Osteoblast (primary cell): ENCODE results near the gene MAPKAP1. TPM values are rescaled to one million over a fixed set of nuclear protein-coding genes. Genes with fewer than 3 reads are reported as not detected.

Experiments used
- DNase-seq: peaks from one replicate; pipeline ENCODE4 v3.0.0; 2011; ENCODE audit warnings: low spot score, mixed read lengths; ENCODE audit not compliant: insufficient read length; ENCODE audit errors: missing footprints
- H2AFZ ChIP-seq: 2 replicates; pipeline ENCODE4 v1.6.0; 2011; ENCODE audit warnings: mild to moderate bottlenecking, low read length
- H3K27ac ChIP-seq: 2 replicates; pipeline ENCODE4 v1.5.1; 2011; ENCODE audit warnings: mild to moderate bottlenecking, low read depth, low read length, moderate library complexity
- H3K27me3 ChIP-seq: 2 replicates; pipeline ENCODE4 v1.6.0; 2012; ENCODE audit warnings: mild to moderate bottlenecking, control low read depth, inconsistent platforms, low read length, moderate library complexity; ENCODE audit not compliant: insufficient read depth
- H3K36me3 ChIP-seq: 2 replicates; pipeline ENCODE4 v1.5.1; 2011; ENCODE audit warnings: mild to moderate bottlenecking, low read length, control low read depth, moderate library complexity; ENCODE audit not compliant: insufficient read depth
- H3K4me1 ChIP-seq: 2 replicates; pipeline ENCODE4 v1.5.1; 2011; ENCODE audit warnings: mild to moderate bottlenecking, low read length, control low read depth, moderate library complexity; ENCODE audit not compliant: insufficient read depth
- H3K4me2 ChIP-seq: 2 replicates; pipeline ENCODE4 v1.6.0; 2011; ENCODE audit warnings: mild to moderate bottlenecking, low read length; ENCODE audit not compliant: insufficient read depth
- H3K4me3 ChIP-seq: fragments of 200-600 bp; sonication (generic); 3 replicates; pipeline ENCODE4 v1.5.1; 2012; ENCODE audit warnings: mild to moderate bottlenecking, low read length, inconsistent platforms; ENCODE audit not compliant: insufficient read depth
- H3K79me2 ChIP-seq: 2 replicates; pipeline ENCODE4 v1.6.0; 2012; ENCODE audit warnings: mild to moderate bottlenecking, low read length, control low read depth, inconsistent platforms; ENCODE audit not compliant: insufficient read depth
- H3K9me3 ChIP-seq: 2 replicates; pipeline ENCODE4 v1.5.1; 2011; ENCODE audit warnings: low read depth, low read length, control low read depth
- H4K20me1 ChIP-seq: 2 replicates; pipeline ENCODE4 v1.6.0; 2012; ENCODE audit warnings: mild to moderate bottlenecking, low read length, control low read depth; ENCODE audit not compliant: insufficient read depth
- total RNA-seq: library from RNA; depleted of rRNA; stranded (reverse); fragments of >200 nt; gene quantifications from 2 replicates; pipeline ENCODE4 v1.2.3, GENCODE V29; 2012
- TF ChIP-seq, protein P1 (sequence below): IDR thresholded peaks from 2 replicates; pipeline ENCODE4 v1.5.1; 2011; ENCODE audit warnings: mild to moderate bottlenecking, low read depth, low read length, moderate library complexity; ENCODE audit errors: extremely low read depth

The MAPKAP1 gene
- total RNA-seq, 1 donor: 72.4 TPM

DNA sequence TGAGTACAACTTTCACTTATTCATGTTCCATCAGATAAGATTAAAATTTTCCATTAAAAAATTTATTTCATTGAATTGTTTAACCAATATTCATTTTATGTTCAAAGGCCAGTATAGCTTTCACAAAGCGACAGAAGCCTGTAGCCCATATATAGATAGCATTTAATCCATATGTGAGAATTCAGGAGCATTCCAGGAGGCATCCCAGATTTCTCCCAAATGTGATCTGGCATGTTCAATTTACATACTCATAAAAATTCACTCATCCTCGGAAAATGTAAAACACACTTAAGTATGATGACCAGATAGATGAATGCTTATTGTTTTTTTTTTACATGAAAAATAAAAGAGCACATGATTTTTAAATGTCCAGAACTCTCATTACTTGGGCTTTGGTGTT, 141.9 kb downstream of the MAPKAP1 start:
- peaks cover 52% of the 10 kb centered on the region for H3K79me2 ChIP-seq
- H4K20me1 ChIP-seq: peaks cover 6% of the 10 kb centered on the region
- TF ChIP-seq, protein P1, sequence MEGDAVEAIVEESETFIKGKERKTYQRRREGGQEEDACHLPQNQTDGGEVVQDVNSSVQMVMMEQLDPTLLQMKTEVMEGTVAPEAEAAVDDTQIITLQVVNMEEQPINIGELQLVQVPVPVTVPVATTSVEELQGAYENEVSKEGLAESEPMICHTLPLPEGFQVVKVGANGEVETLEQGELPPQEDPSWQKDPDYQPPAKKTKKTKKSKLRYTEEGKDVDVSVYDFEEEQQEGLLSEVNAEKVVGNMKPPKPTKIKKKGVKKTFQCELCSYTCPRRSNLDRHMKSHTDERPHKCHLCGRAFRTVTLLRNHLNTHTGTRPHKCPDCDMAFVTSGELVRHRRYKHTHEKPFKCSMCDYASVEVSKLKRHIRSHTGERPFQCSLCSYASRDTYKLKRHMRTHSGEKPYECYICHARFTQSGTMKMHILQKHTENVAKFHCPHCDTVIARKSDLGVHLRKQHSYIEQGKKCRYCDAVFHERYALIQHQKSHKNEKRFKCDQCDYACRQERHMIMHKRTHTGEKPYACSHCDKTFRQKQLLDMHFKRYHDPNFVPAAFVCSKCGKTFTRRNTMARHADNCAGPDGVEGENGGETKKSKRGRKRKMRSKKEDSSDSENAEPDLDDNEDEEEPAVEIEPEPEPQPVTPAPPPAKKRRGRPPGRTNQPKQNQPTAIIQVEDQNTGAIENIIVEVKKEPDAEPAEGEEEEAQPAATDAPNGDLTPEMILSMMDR: no peak

DNA sequence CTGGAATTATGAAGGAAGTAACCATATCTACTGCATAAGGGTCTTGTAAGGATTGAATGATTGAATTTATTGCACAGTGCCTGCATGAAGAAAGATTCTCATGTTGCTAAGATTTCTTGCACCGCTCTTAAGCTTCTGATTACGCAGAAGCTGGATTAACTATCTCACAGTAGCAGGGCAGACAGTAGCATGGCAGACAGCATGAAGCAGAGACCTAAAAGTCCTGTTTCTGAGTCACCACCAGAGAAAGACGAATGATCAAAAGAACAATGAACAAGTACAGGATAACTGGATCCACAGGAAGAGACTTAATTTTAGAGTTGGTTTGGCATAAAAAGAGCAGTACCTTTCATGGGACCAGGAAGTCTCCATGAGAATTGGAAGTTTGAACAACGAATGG, 142.4 kb downstream of the MAPKAP1 start:
- peaks cover 8% of the 10 kb centered on the region for H3K4me1 ChIP-seq
- H3K4me3 ChIP-seq: no peak overlapping the region
- H3K27ac ChIP-seq: no peak overlapping the region
- no peak overlapping the region for H2AFZ ChIP-seq
- no peaks in the 10 kb centered on the region for H3K9me3 ChIP-seq
- H3K79me2 ChIP-seq: peaks cover 56% of the 10 kb centered on the region
- TF ChIP-seq, protein P1: no peak
- H3K27me3 ChIP-seq: no peaks in the 10 kb centered on the region
- no peak for DNase-seq
- H4K20me1 ChIP-seq: peaks cover 6% of the 10 kb centered on the region
- no peak overlapping the region for H3K4me2 ChIP-seq
- peaks cover 3% of the 10 kb centered on the region for H3K36me3 ChIP-seq

More for the DNA sequence above, 141.9 kb downstream of the MAPKAP1 start:
- Histone ChIP-seq H3K4me1 (peaks cover 8% of the 10 kb centered on the region), H3K27me3 (no peaks in the 10 kb centered on the region), H2AFZ (no peak overlapping the region), H3K27ac (no peak overlapping the region), H3K9me3 (no peaks in the 10 kb centered on the region), H3K36me3 (peaks cover 3% of the 10 kb centered on the region), H3K4me2 (no peak overlapping the region), H3K4me3 (no peak overlapping the region)
- no peak for DNase-seq

DNA sequence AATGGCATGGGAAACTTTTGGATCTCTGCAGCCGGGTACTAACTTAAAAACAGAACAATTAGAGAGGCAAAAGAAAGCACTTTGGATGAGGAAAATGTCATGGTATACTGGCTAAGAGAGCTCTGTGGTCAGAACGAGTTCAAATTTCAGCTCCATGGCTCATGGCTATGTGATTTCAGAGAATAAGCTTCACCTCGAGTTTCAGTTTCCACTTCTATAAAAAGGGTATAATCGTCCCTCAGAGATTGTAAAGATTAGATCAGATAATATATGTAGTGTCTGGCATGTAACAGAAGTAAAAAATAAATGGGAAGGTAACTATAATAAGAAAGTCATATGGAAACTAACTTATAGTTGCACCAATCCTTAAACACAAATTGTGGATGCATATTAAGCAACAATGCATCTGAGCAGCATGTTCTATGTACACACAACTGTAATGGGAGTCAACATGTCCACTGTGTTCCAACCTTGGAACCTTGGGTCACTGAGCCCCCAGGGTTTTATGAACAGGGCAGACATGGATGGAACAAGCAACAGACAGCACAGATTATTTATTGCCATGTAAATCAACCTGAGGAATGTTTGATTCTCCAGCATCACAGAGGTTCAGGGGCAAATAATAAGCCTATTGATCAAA, 145.4 kb downstream of the MAPKAP1 start:
- peaks cover 11% of the 10 kb centered on the region for H3K4me1 ChIP-seq
- H3K27ac ChIP-seq: no peak overlapping the region
- H3K27me3 ChIP-seq: no peaks in the 10 kb centered on the region
- H2AFZ ChIP-seq: no peak overlapping the region
- TF ChIP-seq, protein P1: no peak
- H3K4me2 ChIP-seq: peak overlapping the region; percentile 7
- H3K4me3 ChIP-seq: no peak overlapping the region
- no peak for DNase-seq
- H3K36me3 ChIP-seq: peaks cover 10% of the 10 kb centered on the region
- no peaks in the 10 kb centered on the region for H3K9me3 ChIP-seq
- H3K79me2 ChIP-seq: peaks cover 45% of the 10 kb centered on the region
- H4K20me1 ChIP-seq: no peaks in the 10 kb centered on the region

DNA sequence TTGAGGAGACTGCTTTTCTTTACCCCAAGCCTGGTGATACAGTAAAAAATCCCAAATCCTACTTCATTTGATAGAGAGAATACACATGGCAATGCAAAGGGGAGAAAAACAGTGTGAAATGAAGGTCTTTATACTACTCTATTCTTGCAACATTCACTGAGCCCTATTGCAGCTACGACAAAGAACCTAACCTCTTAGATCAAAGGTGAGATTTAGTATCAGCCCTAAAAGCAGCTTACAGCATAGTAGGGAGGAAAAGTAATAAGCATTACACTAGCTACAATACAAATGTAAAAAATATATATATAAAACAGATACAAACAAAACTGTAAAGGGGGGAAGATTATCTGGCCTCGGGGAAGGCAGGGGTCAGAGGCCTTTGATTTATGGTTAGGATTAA, 147.1 kb downstream of the MAPKAP1 start:
- TF ChIP-seq, protein P1: no peak

More for the DNA sequence above, 147.1 kb downstream of the MAPKAP1 start:
- Histone ChIP-seq H3K27me3 (no peaks in the 10 kb centered on the region), H3K9me3 (no peaks in the 10 kb centered on the region), H3K36me3 (peaks cover 14% of the 10 kb centered on the region), H3K4me1 (peaks cover 9% of the 10 kb centered on the region), H3K79me2 (peaks cover 41% of the 10 kb centered on the region), H3K4me2 (no peak overlapping the region), H4K20me1 (no peaks in the 10 kb centered on the region), H3K4me3 (no peak overlapping the region), H3K27ac (no peak overlapping the region), H2AFZ (no peak overlapping the region)
- DNase-seq: no peak
